IMR-90 (cell line): Measurements from ENCODE around the gene SPCS1. TPM values are rescaled to one million over a fixed set of nuclear protein-coding genes. Genes with fewer than 3 reads are reported as not detected.

Experiments used
- ATAC-seq: fragments of 200-7000 bp; cut with Tn5 transposase; 2 replicates; pipeline ENCODE4 v1.9.1; 2020; ENCODE audit warnings: low read depth, mild to moderate bottlenecking, moderate library complexity
- BruUV-seq: library from RNA; stranded (reverse); fragments of 400-500 nt; replicated peaks from 2 replicates; lab custom pipeline; 2021; lab: Mats Ljungman, UMichigan
- CTCF ChIA-PET: fragments of 300-600 bp; formaldehyde crosslinking; extraction: SDS; loops from one replicate; lab custom pipeline; 2021; ENCODE audit warnings: antibody characterized with exemption; lab: Yijun Ruan, JAX
- POLR2A ChIA-PET: fragments of 300-600 bp; sonication (Branson Sonifier 250); formaldehyde crosslinking; loops from one replicate; lab custom pipeline; 2022; ENCODE audit warnings: antibody characterized with exemption; ENCODE audit not compliant: unreplicated experiment; lab: Charles Lee
- DNase-seq: peaks from one replicate; pipeline ENCODE4 v3.0.0; 2013
- H2AFZ ChIP-seq: replicated peaks from 2 replicates; pipeline ENCODE3; 2013; ENCODE audit warnings: low read length, mild to moderate bottlenecking; ENCODE audit not compliant: poor library complexity
- H2AK5ac ChIP-seq: 2 replicates; pipeline ENCODE4 v1.6.1; 2013; ENCODE audit warnings: low read depth, low read length, inconsistent platforms
- H2AK9ac ChIP-seq: replicated peaks from 2 replicates; pipeline ENCODE3; 2013; ENCODE audit warnings: mild to moderate bottlenecking, low read depth, low read length, moderate library complexity; ENCODE audit not compliant: poor library complexity
- H2BK120ac ChIP-seq: 2 replicates; pipeline ENCODE4 v1.6.1; 2013; ENCODE audit warnings: low read depth, low read length, inconsistent platforms
- H2BK15ac ChIP-seq: 3 replicates; pipeline ENCODE4 v1.6.1; 2013; ENCODE audit warnings: low read depth, low read length, inconsistent platforms
- H2BK20ac ChIP-seq: 2 replicates; pipeline ENCODE4 v1.6.1; 2013; ENCODE audit warnings: low read depth, mild to moderate bottlenecking, inconsistent platforms, low read length, moderate library complexity
- H2BK5ac ChIP-seq: 2 replicates; pipeline ENCODE4 v1.6.1; 2013; ENCODE audit warnings: mild to moderate bottlenecking, low read depth, low read length, inconsistent platforms; ENCODE audit not compliant: poor library complexity, severe bottlenecking
- H3K14ac ChIP-seq: replicated peaks from 2 replicates; pipeline ENCODE4 v1.6.1; 2013; ENCODE audit warnings: low read depth, low read length, inconsistent platforms
- H3K18ac ChIP-seq: 2 replicates; pipeline ENCODE4 v1.6.1; 2013; ENCODE audit warnings: low read depth, low read length, control low read depth
- H3K23ac ChIP-seq: 2 replicates; pipeline ENCODE4 v1.6.1; 2013; ENCODE audit warnings: low read depth, low read length, inconsistent platforms
- H3K27ac ChIP-seq: 2 replicates; pipeline ENCODE4 v1.5.1; 2013; ENCODE audit warnings: mild to moderate bottlenecking, control low read depth, low read length; ENCODE audit not compliant: insufficient read depth
- H3K27me3 ChIP-seq: 2 replicates; pipeline ENCODE4 v1.6.1; 2013; ENCODE audit warnings: low read length; ENCODE audit not compliant: control insufficient read depth, insufficient read depth
- H3K36me3 ChIP-seq: 2 replicates; pipeline ENCODE4 v1.6.1; 2013; ENCODE audit warnings: low read length, mixed read lengths; ENCODE audit not compliant: control insufficient read depth, insufficient read depth
- H3K4ac ChIP-seq: 2 replicates; pipeline ENCODE4 v1.6.1; 2013; ENCODE audit warnings: low read depth, low read length, inconsistent platforms
- H3K4me1 ChIP-seq: 2 replicates; pipeline ENCODE4 v1.6.1; 2013; ENCODE audit warnings: low read length, mixed read lengths; ENCODE audit not compliant: control insufficient read depth, insufficient read depth
- H3K4me2 ChIP-seq: 2 replicates; pipeline ENCODE4 v1.6.1; 2013; ENCODE audit warnings: low read depth, mild to moderate bottlenecking, control low read depth, low read length, moderate library complexity
- H3K4me3 ChIP-seq: 2 replicates; pipeline ENCODE4 v1.5.1; 2013; ENCODE audit warnings: low read depth, mild to moderate bottlenecking, control low read depth, low read length, moderate library complexity; ENCODE audit not compliant: insufficient read depth
- H3K56ac ChIP-seq: 2 replicates; pipeline ENCODE4 v1.6.1; 2013; ENCODE audit warnings: low read length, inconsistent platforms; ENCODE audit not compliant: insufficient read depth; ENCODE audit errors: extremely low read depth
- H3K79me1 ChIP-seq, 2 experiments: 2 replicates each; pipeline ENCODE4 v1.6.1; 2013; ENCODE audit warnings: low read length in 2 of 2, inconsistent platforms in 1 of 2, low read depth in 1 of 2
- H3K9ac ChIP-seq: 2 replicates; pipeline ENCODE4 v1.6.1; 2013; ENCODE audit warnings: low read depth, low read length, control low read depth
- H3K9me1 ChIP-seq: 2 replicates; pipeline ENCODE4 v1.6.1; 2013; ENCODE audit warnings: low read length, inconsistent platforms; ENCODE audit not compliant: insufficient read depth
- H3K9me3 ChIP-seq: 2 replicates; pipeline ENCODE4 v1.6.1; 2013; ENCODE audit warnings: low read length; ENCODE audit not compliant: control insufficient read depth, insufficient read depth
- H4K20me1 ChIP-seq: 2 replicates; pipeline ENCODE4 v1.6.1; 2013; ENCODE audit warnings: low read length, inconsistent platforms; ENCODE audit not compliant: insufficient read depth
- H4K5ac ChIP-seq: 2 replicates; pipeline ENCODE4 v1.6.1; 2013; ENCODE audit warnings: mild to moderate bottlenecking, low read depth, low read length, control low read depth
- H4K8ac ChIP-seq, 2 experiments: 2 replicates each; pipeline ENCODE4 v1.6.1; 2013; ENCODE audit warnings: low read depth in 2 of 2, low read length in 2 of 2, control low read depth in 1 of 2, inconsistent platforms in 1 of 2
- H4K91ac ChIP-seq: 2 replicates; pipeline ENCODE4 v1.6.1; 2013; ENCODE audit warnings: low read depth, low read length, inconsistent platforms; ENCODE audit not compliant: insufficient read depth
- WGBS, 2 experiments: methylation state at CpG; one replicate each; pipeline versions ENCODE4 v1.1.5 to v1.1.7; 2013; ENCODE audit warnings: missing lambda C conversion rate in 2 of 2; ENCODE audit not compliant: insufficient read length in 1 of 2; ENCODE audit errors: extremely low coverage in 2 of 2; 5-methylcytosine and 5-hydroxymethylcytosine counted together
- dilution Hi-C: fragments of 300-500 bp; cut with HindIII; formaldehyde crosslinking; loops from one replicate; pipeline ENCODE4 v1.14.3; 2018; ENCODE audit warnings: low sequenced_read_pairs; ENCODE audit not compliant: unreplicated experiment
- in situ Hi-C: fragments of 300-500 bp; cut with MboI; formaldehyde crosslinking; loops from 3 replicates; pipeline ENCODE4 v1.14.3; 2019; ENCODE audit warnings: low sequenced_read_pairs, inconsistent platforms, mixed read lengths
- intact Hi-C: fragments of 100-400 bp; cut with micrococcal nuclease; formaldehyde crosslinking; loops from 2 replicates; pipeline ENCODE4 v1.10.0; 2022
- polyA plus RNA-seq, 3 experiments: library from polyadenylated mRNA; depleted of rRNA; stranded (reverse); fragments of >200 nt; gene quantifications; 2 replicates each; pipeline ENCODE4 v1.2.3, GENCODE V29; 2012; ENCODE audit warnings: low replicate concordance in 1 of 3
- total RNA-seq: library from RNA; depleted of rRNA; stranded (reverse); fragments of >200 nt; gene quantifications from 2 replicates; pipeline ENCODE4 v1.2.3, GENCODE V29; 2012
- TF ChIP-seq, protein P1 (sequence below): fragments of 150-350 bp; IDR thresholded peaks from 2 replicates; pipeline ENCODE4 v1.6.1; 2016; ENCODE audit warnings: low read depth, mild to moderate bottlenecking, low read length, moderate library complexity, borderline replicate concordance

The SPCS1 gene
- total and polyA plus RNA-seq, 2 of the 4 experiments (the other 2 are of a cell fraction) = 50.5 to 124 TPM

- Histone ChIP-seq H3K14ac (no peak overlapping the region), H3K9me3 (no peaks in the 10 kb centered on the region), H2AK9ac (no peak overlapping the region), H2BK120ac (no peak overlapping the region), H2BK20ac (no peak overlapping the region), H2BK5ac (no peak overlapping the region), H3K9ac (no peak overlapping the region), H3K27me3 (no peaks in the 10 kb centered on the region), H4K8ac (no peak overlapping the region), H3K36me3 (peaks cover 22% of the 10 kb centered on the region), H4K91ac (no peak overlapping the region), H3K23ac (no peak overlapping the region), H3K4me2 (no peak overlapping the region), H4K5ac (no peak overlapping the region), H2AFZ (no peak overlapping the region), H3K4ac (no peak overlapping the region), H3K4me1 (no peaks in the 10 kb centered on the region), H2AK5ac (no peak overlapping the region), H3K4me3 (no peak overlapping the region), H3K79me1 (no peaks in the 10 kb centered on the region), H3K27ac (no peak overlapping the region), H3K56ac (no peak overlapping the region), H3K9me1 (no peaks in the 10 kb centered on the region), H4K20me1 (no peaks in the 10 kb centered on the region), H2BK15ac (no peak overlapping the region), H3K18ac (no peak overlapping the region)
- TF ChIP-seq, protein P1, sequence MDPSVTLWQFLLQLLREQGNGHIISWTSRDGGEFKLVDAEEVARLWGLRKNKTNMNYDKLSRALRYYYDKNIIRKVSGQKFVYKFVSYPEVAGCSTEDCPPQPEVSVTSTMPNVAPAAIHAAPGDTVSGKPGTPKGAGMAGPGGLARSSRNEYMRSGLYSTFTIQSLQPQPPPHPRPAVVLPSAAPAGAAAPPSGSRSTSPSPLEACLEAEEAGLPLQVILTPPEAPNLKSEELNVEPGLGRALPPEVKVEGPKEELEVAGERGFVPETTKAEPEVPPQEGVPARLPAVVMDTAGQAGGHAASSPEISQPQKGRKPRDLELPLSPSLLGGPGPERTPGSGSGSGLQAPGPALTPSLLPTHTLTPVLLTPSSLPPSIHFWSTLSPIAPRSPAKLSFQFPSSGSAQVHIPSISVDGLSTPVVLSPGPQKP = no peak
- CTCF ChIA-PET = no interaction called here
- POLR2A ChIA-PET = no interaction called here
- dilution Hi-C loops = no loop called here
- intact Hi-C loops = loop anchor here (5.0 kb wide), 1 partner anchor 248 kb away; no protein-coding TSS in a partner anchor
- in situ Hi-C loops = loop anchor here (10.0 kb wide), 1 partner anchor 335 kb away; no protein-coding TSS in a partner anchor
- DNase-seq = no peak
- 67% methylated on average over 1 of the region's 1 CpG; no CpG with 5 or more reads in 1 of the 2 experiments for WGBS, 2 experiments
- no peak for ATAC-seq
- BruUV-seq = no TSS peak
Measured at GRCh38 chr3:52739730-52740129, 33.8 kb downstream of the SPCS1 start.
